Activated CD8-positive, alpha-beta T cell treated with anti-CD3 and anti-CD28 coated beads for 36 hours (primary cell): Measurements from ENCODE around the gene SREBF2. TPM values are rescaled to one million over a fixed set of nuclear protein-coding genes. Genes with fewer than 3 reads are reported as not detected.

ENCODE experiments used
- ATAC-seq: fragments of 200-7000 bp; cut with Tn5 transposase; one replicate; pipeline ENCODE4 v1.10.0; 2021; ENCODE audit warnings: mild to moderate bottlenecking, moderate library complexity
- CTCF ChIA-PET: fragments of 350-600 bp; sonication (Branson Sonifier 250); formaldehyde crosslinking; loops from one replicate; lab custom pipeline; 2021; ENCODE audit warnings: antibody characterized with exemption; lab: Charles Lee
- POLR2A ChIA-PET: fragments of 350-600 bp; sonication (Branson Sonifier 250); formaldehyde crosslinking; loops from one replicate; lab custom pipeline; 2021; ENCODE audit warnings: antibody characterized with exemption; lab: Charles Lee
- DNase-seq: peaks from one replicate; pipeline ENCODE4 v3.0.0-alpha.2; 2020
- H3K27ac Mint-ChIP-seq: one replicate; pipeline ENCODE4 v1.8.0; 2021; ENCODE audit warnings: mild to moderate bottlenecking, mixed read lengths
- H3K27me3 Mint-ChIP-seq: one replicate; pipeline ENCODE4 v1.8.0; 2021; ENCODE audit warnings: mixed read lengths
- H3K36me3 Mint-ChIP-seq: one replicate; pipeline ENCODE4 v1.8.0; 2021; ENCODE audit warnings: low read depth, mixed read lengths
- H3K4me1 Mint-ChIP-seq: one replicate; pipeline ENCODE4 v1.8.0; 2021; ENCODE audit warnings: low read depth, mixed read lengths
- H3K4me3 Mint-ChIP-seq: one replicate; pipeline ENCODE4 v1.8.0; 2021; ENCODE audit warnings: mild to moderate bottlenecking, moderate library complexity, mixed read lengths
- H3K9me3 Mint-ChIP-seq: one replicate; pipeline ENCODE4 v1.8.0; 2021; ENCODE audit warnings: mixed read lengths
- CTCF ChIP-seq: fragments of 200-600 bp; IDR thresholded peaks from one replicate; pipeline ENCODE4 v1.8.0; 2022; ENCODE audit warnings: antibody characterized with exemption, mild to moderate bottlenecking
- intact Hi-C: fragments of 100-400 bp; cut with micrococcal nuclease; formaldehyde crosslinking; loops from one replicate; pipeline ENCODE4 v1.10.0; 2022
- total RNA-seq, 2 experiments: library from RNA; stranded (reverse); gene quantifications; one replicate each; pipeline ENCODE4 v1.2.3, GENCODE V29; 2021

The SREBF2 gene
- total RNA-seq, 2 experiments from 2014 or later = 87.1 to 92.9 TPM

GRCh38 chr22:41844513-41844912, 11.6 kb downstream of the SREBF2 start:
- peaks cover 50% of the 10 kb centered on the region for H3K36me3 Mint-ChIP-seq
- no peak for ATAC-seq
- no peak for DNase-seq
- H3K9me3 Mint-ChIP-seq = no peaks in the 10 kb centered on the region
- H3K27me3 Mint-ChIP-seq = no peaks in the 10 kb centered on the region
- H3K4me1 Mint-ChIP-seq = peaks cover 75% of the 10 kb centered on the region
- intact Hi-C loops = no loop called here
- POLR2A ChIA-PET = interaction anchor here (2.5 to 3.9 kb wide), 3 partner anchors 8 to 13 kb away, joined by 11 to 23 read pairs (median 14); partner anchors contain the start of gene SREBF2
- CTCF ChIA-PET = interaction anchor here (7.3 kb wide), 1 partner anchor 13 kb away, joined by 42 read pairs; no protein-coding TSS in a partner anchor
- no peak for TF ChIP-seq CTCF
- H3K27ac Mint-ChIP-seq = peak overlapping the region; percentile 63
- no peak overlapping the region for H3K4me3 Mint-ChIP-seq

DNA sequence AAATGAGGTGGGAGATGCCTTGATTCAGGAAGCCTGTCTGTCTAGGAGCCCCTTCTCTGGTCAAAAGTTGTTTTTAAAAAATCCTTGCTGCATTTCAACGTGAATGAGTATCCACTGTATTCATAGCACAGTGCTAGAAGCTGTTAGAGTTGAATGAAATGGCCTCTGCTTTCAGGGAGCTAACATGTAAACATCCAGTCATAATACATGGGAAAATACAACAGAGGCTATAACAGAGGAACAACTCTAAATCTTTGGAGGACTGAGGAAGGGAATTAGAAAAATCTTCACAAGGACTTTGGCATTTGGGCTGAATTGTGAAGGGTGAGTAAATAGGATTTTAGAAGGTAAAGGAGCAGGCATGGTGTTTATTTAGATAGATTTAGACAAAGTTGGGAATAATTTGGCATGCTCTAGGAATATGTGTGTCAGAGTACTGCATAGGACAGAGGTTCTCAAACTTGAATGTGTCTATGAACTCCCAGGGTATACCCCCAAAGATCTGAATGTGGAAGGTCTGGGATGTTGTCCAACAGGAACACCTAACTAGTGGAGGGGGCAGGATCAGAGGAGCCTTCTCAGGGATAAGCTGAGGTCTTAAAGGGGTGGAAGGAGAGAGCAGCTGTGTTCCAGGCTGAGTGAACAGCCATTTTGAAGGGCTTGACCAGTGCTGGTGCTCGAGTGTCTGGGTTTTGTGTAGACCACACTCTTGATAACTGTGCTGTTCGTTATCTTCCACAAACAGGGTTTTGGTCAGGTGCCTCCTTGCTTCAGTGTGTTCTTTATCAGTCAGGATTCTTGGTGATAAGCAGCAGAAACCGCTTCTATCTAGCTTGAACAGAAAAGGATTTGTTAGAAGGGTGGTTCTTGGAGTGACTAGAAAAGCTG, 12.7 kb downstream of the SREBF2 start:
- Mint-ChIP-seq H3K4me1 (peaks cover 70% of the 10 kb centered on the region), H3K36me3 (peaks cover 50% of the 10 kb centered on the region), H3K4me3 (no peak overlapping the region), H3K9me3 (no peaks in the 10 kb centered on the region), H3K27me3 (no peaks in the 10 kb centered on the region), H3K27ac (no peak overlapping the region)
- no peak for TF ChIP-seq CTCF
- intact Hi-C loops = no loop called here
- POLR2A ChIA-PET = interaction anchor here (0.5 to 2.9 kb wide), 6 partner anchors 8 to 94 kb away, joined by 3 to 17 read pairs (median 4); partner anchors contain the start of gene SREBF2
- ATAC-seq = no peak
- DNase-seq = no peak
- CTCF ChIA-PET = interaction anchor here (1.2 to 7.3 kb wide), 4 partner anchors 12 to 62 kb away, joined by 3 to 42 read pairs (median 8); no protein-coding TSS in a partner anchor

GRCh38 chr22:41846268-41846987, 13.5 kb downstream of the SREBF2 start:
- DNase-seq (no peak), ATAC-seq (no peak)
- TF ChIP-seq CTCF = no peak
- Mint-ChIP-seq H3K36me3 (peaks cover 43% of the 10 kb centered on the region), H3K4me3 (no peak overlapping the region), H3K9me3 (no peaks in the 10 kb centered on the region), H3K27ac (peak overlapping the region; percentile 4), H3K4me1 (peaks cover 66% of the 10 kb centered on the region), H3K27me3 (no peaks in the 10 kb centered on the region)
- ChIA-PET POLR2A (interaction anchor here (0.9 to 2.9 kb wide), 6 partner anchors 9 to 94 kb away, joined by 3 to 17 read pairs (median 4); no protein-coding TSS in a partner anchor), CTCF (interaction anchor here (1.2 to 2.4 kb wide), 4 partner anchors 12 to 100 kb away, joined by 3 to 11 read pairs (median 4); no protein-coding TSS in a partner anchor)
- intact Hi-C loops = no loop called here

DNA sequence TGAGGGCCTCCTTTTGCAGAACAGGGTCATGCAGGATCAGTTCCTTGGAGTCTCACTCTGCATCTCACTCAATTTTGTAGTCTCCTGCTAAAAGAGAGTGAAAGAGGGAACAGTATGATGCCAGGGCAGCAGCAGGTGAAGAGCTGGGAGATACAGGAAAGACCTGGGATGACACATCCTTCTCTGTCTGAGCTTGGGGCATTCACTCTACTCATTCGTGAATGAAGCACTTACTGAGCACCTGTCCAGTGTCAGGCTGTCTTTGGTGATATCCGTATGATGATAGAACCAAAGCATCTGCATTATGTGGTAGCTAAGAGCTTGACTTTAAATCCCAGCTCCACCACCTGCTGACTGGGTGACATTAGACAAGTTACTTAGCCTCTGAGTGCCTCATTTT, 14.4 kb downstream of the SREBF2 start:
- Mint-ChIP-seq H3K4me1 (peaks cover 62% of the 10 kb centered on the region), H3K4me3 (no peak overlapping the region), H3K9me3 (no peaks in the 10 kb centered on the region), H3K36me3 (peaks cover 40% of the 10 kb centered on the region), H3K27me3 (no peaks in the 10 kb centered on the region), H3K27ac (peak overlapping the region; percentile 48)
- no peak for TF ChIP-seq CTCF
- no peak for ATAC-seq
- intact Hi-C loops = no loop called here
- POLR2A ChIA-PET = interaction anchor here (0.7 to 2.9 kb wide), 6 partner anchors 9 to 93 kb away, joined by 4 to 17 read pairs (median 4); partner anchors contain the start of gene SREBF2
- CTCF ChIA-PET = interaction anchor here (1.3 to 2.4 kb wide), 2 partner anchors 11 to 100 kb away, joined by 3 to 11 read pairs; no protein-coding TSS in a partner anchor
- DNase-seq = no peak
